ENCODE measurements around the gene ERBIN.

GRCh38 chr5:66072031-66072430 is 145.7 kb downstream of the ERBIN start:
- no peak for TF ChIP-seq SMC3 (IDR thresholded peaks at IDR 0.05; ENCODE audit: low read depth, low read length)
- TF ChIP-seq CTCF (IDR thresholded peaks at IDR 0.05) = no peak
- TF ChIP-seq FOXM1 (IDR thresholded peaks at IDR 0.05; ENCODE audit: low read depth) = no peak
- TF ChIP-seq POLR2AphosphoS5 (IDR thresholded peaks at IDR 0.05; ENCODE audit: low read depth, low read length) = no peak

Data from SK-N-SH (cell line).